ENCODE results near the gene JMJD8. TPM values are rescaled to one million over a fixed set of nuclear protein-coding genes. Genes with fewer than 3 reads are reported as not detected.
A peak's percentile ranks its signal among the peaks of the same experiment; 100 is the strongest.

The JMJD8 gene
- total RNA-seq, 1 donor from 2014 or later: 26.1 TPM

DNA sequence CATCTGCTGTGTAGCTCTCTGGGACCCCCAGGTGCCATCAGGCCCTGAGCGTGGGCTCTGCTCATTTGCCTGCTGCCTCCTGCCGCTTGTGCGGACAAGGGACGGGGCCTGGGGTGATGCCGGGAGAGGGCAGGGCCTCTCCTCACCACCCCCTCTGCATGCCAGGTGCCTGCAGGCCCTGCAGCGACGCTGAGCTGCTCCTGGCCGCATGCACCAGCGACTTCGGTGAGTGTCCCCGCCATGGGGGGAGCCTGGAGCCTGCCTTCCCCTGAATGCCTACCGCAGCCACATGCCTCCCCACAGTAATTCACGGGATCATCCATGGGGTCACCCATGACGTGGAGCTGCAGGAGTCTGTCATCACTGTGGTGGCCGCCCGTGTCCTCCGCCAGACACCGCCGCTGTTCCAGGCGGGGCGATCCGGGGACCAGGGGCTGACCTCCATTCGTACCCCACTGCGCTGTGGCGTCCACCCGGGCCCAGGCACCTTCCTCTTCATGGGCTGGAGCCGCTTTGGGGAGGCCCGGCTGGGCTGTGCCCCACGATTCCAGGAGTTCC lies 32.7 kb upstream of the JMJD8 start:
- Mint-ChIP-seq H3K4me1 (ENCODE audit: low read depth, unreplicated experiment) (peaks cover 17% of the 10 kb centered on the region), H3K27ac (ENCODE audit: unreplicated experiment) (no peak overlapping the region), H3K4me3 (ENCODE audit: unreplicated experiment) (peak overlapping the region; percentile 85), H3K9me3 (ENCODE audit: unreplicated experiment) (peaks cover 20% of the 10 kb centered on the region), H3K27me3 (ENCODE audit: unreplicated experiment) (peaks cover 25% of the 10 kb centered on the region), H3K36me3 (ENCODE audit: unreplicated experiment) (no peaks in the 10 kb centered on the region)
- DNase-seq: no peak
- TF ChIP-seq, protein P1, sequence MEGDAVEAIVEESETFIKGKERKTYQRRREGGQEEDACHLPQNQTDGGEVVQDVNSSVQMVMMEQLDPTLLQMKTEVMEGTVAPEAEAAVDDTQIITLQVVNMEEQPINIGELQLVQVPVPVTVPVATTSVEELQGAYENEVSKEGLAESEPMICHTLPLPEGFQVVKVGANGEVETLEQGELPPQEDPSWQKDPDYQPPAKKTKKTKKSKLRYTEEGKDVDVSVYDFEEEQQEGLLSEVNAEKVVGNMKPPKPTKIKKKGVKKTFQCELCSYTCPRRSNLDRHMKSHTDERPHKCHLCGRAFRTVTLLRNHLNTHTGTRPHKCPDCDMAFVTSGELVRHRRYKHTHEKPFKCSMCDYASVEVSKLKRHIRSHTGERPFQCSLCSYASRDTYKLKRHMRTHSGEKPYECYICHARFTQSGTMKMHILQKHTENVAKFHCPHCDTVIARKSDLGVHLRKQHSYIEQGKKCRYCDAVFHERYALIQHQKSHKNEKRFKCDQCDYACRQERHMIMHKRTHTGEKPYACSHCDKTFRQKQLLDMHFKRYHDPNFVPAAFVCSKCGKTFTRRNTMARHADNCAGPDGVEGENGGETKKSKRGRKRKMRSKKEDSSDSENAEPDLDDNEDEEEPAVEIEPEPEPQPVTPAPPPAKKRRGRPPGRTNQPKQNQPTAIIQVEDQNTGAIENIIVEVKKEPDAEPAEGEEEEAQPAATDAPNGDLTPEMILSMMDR (IDR thresholded peaks at IDR 0.05; ENCODE audit: partially characterized antibody, unreplicated experiment): no peak

DNA sequence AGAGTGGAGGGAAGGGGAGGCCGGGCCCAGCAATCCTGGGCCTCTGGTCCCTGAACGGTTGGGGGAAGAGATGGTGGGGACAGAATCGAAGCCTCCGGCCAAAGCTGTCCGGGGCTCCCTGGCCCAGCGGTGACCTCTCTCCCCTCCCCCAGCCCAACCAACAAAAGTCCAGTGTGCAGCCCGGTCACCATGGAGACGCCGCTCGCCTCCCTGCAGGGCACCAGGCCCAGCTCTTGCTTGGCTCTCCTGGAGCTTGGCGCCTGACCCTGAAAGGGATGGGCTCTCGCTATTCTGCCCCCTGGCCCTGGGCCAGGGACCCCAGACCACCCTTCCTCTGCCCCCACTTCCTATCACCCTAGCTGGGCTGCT lies 32.0 kb upstream of the JMJD8 start:
- peak; percentile 79 for DNase-seq
- H3K27ac Mint-ChIP-seq (ENCODE audit: unreplicated experiment): peak overlapping the region; percentile 85
- no peaks in the 10 kb centered on the region for H3K36me3 Mint-ChIP-seq (ENCODE audit: unreplicated experiment)
- H3K4me3 Mint-ChIP-seq (ENCODE audit: unreplicated experiment): peak overlapping the region; percentile 85
- TF ChIP-seq, protein P1 (IDR thresholded peaks at IDR 0.05; ENCODE audit: partially characterized antibody, unreplicated experiment): no peak
- H3K4me1 Mint-ChIP-seq (ENCODE audit: low read depth, unreplicated experiment): peaks cover 19% of the 10 kb centered on the region
- peaks cover 25% of the 10 kb centered on the region for H3K27me3 Mint-ChIP-seq (ENCODE audit: unreplicated experiment)
- H3K9me3 Mint-ChIP-seq (ENCODE audit: unreplicated experiment): peaks cover 20% of the 10 kb centered on the region

DNA sequence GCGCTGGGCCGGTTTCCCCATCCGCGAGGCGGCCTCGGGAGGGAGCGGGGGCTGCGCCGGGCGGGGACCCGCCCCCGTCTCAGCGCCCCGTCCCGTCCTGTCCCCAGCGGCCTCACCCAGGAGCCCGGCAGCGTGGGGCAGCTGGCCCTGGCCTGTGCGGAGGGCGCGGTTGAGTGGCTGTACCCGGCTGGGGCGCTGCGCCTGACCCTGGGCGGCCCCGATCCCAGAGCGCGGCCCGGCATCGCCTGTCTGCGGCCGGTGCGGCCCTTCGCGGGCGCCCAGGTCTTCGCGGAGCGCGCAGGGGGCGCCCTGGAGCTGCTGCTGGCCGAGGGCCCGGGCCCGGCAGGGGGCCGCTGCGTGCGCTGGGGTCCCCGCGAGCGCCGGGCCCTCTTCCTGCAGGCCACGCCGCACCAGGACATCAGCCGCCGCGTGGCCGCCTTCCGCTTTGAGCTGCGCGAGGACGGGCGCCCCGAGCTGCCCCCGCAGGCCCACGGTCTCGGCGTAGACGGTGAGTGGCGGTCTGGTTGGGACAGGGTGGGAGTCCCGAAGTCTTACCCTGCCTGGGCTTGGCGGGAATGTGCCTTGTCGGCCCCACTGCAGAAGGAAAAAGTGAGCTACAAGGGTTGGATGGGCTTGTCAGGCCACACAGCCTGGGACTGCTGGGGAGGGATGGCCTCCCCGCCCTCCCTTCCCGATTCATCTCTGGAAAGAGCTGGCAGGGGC lies 31.5 kb upstream of the JMJD8 start:
- no peaks in the 10 kb centered on the region for H3K36me3 Mint-ChIP-seq (ENCODE audit: unreplicated experiment)
- peaks cover 20% of the 10 kb centered on the region for H3K9me3 Mint-ChIP-seq (ENCODE audit: unreplicated experiment)
- peaks cover 25% of the 10 kb centered on the region for H3K27me3 Mint-ChIP-seq (ENCODE audit: unreplicated experiment)
- TF ChIP-seq, protein P1 (IDR thresholded peaks at IDR 0.05; ENCODE audit: partially characterized antibody, unreplicated experiment): peak; percentile 11
- DNase-seq: peak; percentile 72
- peaks cover 20% of the 10 kb centered on the region for H3K4me1 Mint-ChIP-seq (ENCODE audit: low read depth, unreplicated experiment)
- H3K4me3 Mint-ChIP-seq (ENCODE audit: unreplicated experiment): peak overlapping the region; percentile 85
- H3K27ac Mint-ChIP-seq (ENCODE audit: unreplicated experiment): peak overlapping the region; percentile 85

DNA sequence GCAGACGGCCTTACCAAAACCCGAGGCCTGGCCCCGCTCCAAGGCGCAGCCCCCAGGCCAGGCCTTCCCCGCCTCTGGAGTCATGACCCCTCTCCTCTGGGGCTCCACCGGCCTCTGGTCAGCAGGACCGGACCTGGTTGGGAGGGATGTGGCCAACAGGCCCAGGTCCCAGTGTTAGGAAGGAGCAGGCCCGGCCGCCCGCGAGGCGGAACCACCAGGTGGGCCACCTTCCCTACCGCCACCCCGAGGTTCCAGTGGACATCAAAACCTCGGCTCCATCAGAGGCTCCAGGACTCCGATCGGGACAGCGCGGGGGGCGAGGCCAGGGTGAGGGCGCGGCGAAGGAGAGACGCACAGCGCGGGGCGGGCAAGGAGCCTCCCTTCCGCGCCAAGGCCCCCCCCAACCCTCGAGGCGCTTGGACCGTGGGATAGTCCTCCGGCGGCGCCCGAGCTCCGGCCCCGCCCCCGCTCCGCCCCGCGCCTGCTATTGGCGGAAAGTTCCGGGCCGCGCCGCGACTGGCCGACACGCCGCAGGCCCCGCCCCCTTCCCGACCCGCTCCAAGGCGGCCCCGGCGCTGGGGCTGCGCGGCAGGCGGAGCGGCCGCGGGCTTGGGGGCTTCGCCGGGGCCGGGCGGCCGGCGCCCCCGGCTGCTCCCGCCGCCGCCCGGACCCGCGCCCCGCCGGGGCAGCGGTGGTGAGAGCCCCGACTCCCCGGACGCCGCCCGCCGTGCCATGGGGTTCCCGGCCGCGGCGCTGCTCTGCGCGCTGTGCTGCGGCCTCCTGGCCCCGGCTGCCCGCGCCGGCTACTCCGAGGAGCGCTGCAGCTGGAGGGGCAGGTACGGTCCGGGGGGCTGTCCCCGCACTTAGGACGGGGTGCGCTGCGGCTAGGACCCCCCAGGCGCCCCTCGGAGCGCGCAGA lies 30.7 kb upstream of the JMJD8 start, which contains the start of gene METRN:
Gene METRN (plus strand): TSS at position 561 of the 919 bp plus-strand sequence. CDS start 172 bp downstream, at position 733.
- H3K4me1 Mint-ChIP-seq (ENCODE audit: low read depth, unreplicated experiment): peaks cover 19% of the 10 kb centered on the region
- peaks cover 19% of the 10 kb centered on the region for H3K27me3 Mint-ChIP-seq (ENCODE audit: unreplicated experiment)

More for the DNA sequence above, 30.7 kb upstream of the JMJD8 start, which contains the start of gene METRN:
- H3K4me3 Mint-ChIP-seq (ENCODE audit: unreplicated experiment): peak within 1 kb of the TSS; percentile 85
- peaks cover 17% of the 10 kb centered on the region for H3K9me3 Mint-ChIP-seq (ENCODE audit: unreplicated experiment)
- peak within 1 kb of the TSS; percentile 85 for H3K27ac Mint-ChIP-seq (ENCODE audit: unreplicated experiment)
- no peaks in the 10 kb centered on the region for H3K36me3 Mint-ChIP-seq (ENCODE audit: unreplicated experiment)
- DNase-seq: peak; percentile 98
- TF ChIP-seq, protein P1 (IDR thresholded peaks at IDR 0.05; ENCODE audit: partially characterized antibody, unreplicated experiment): no peak

Data from glutamatergic neuron (in vitro differentiated cells).